ENCODE data around the gene KIAA0513. TPM values are rescaled to one million over a fixed set of nuclear protein-coding genes. Genes with fewer than 3 reads are reported as not detected.

Gene KIAA0513
- total and polyA plus RNA-seq, 2 of the 13 experiments (the other 11 are each of a cell fraction or from before 2014, with no cell fraction given) = 1.8 TPM

DNA sequence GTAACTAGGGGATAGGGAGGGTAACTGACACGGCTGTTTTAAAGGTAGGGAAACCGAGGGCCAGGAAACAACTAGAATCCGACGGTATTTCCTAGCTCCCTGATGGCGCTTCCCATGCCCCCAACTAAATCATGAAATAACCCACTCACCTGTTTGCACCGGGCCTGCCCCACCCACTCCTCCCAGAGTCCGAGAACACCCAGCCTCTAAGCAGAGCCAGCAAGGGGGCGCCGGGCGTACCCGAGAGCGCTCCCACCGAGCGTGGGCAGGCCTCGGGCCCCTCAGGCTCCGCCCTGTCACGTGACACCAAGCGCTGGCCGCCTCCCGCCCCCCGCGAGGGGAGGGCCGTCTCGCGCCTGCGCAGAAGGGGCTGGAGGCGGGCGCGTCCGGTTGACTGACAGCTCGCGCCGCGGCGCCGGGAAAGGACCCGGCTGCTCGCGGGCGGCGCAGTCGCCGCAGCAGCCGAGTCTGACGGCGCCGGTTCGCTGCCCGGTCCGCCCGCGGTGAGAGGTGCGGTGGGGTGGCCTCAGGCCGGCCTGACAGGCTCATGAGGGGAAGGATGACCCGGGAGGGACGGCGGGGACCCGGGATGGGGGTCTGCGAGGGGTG lies at the start of gene KIAA0513 (continued):
- TF ChIP-seq JARID2 (CRISPR knock-in tag; IDR thresholded peaks at IDR 0.05; ENCODE audit: insufficient replicate concordance) (no peak), ZNF547 (CRISPR knock-in tag; IDR thresholded peaks at IDR 0.05) (peak; percentile 72), ZNF670 (CRISPR knock-in tag; IDR thresholded peaks at IDR 0.05; ENCODE audit: borderline replicate concordance) (peak; percentile 24; the same call in 1 of the 2 replicates), ZBTB1 (CRISPR knock-in tag; IDR thresholded peaks at IDR 0.05; ENCODE audit: borderline replicate concordance) (no peak), HMG20A (CRISPR knock-in tag; IDR thresholded peaks at IDR 0.05; ENCODE audit: borderline replicate concordance) (no peak), ZNF558 (CRISPR knock-in tag; IDR thresholded peaks at IDR 0.05; ENCODE audit: borderline replicate concordance) (peak; percentile 38; the same call in 1 of the 2 replicates), GTF3A (CRISPR knock-in tag; conservative IDR thresholded peaks at IDR 0.05) (no peak), U2AF1 (optimal IDR thresholded peaks at IDR 0.05; ENCODE audit: low read depth, low read length) (no peak), ZKSCAN8 (CRISPR knock-in tag; IDR thresholded peaks at IDR 0.05; ENCODE audit: borderline replicate concordance) (peak; percentile 61; the same call in 1 of the 2 replicates), KDM2A (CRISPR knock-in tag; IDR thresholded peaks at IDR 0.05; ENCODE audit: borderline replicate concordance, low read depth) (peak; percentile 78), SNRNP70 (IDR thresholded peaks at IDR 0.05; ENCODE audit: low read depth, low read length) (no peak), MAFG (CRISPR knock-in tag; IDR thresholded peaks at IDR 0.05) (no peak), ZFP36 (IDR thresholded peaks at IDR 0.05; ENCODE audit: borderline replicate concordance, low read depth, low read length, partially characterized antibody) (no peak), NFE2L1 (CRISPR knock-in tag; IDR thresholded peaks at IDR 0.05; ENCODE audit: borderline replicate concordance) (no peak), KLF9 (CRISPR knock-in tag; IDR thresholded peaks at IDR 0.05; ENCODE audit: low read depth) (no peak; the same call in 1 of the 2 replicates), MEIS2 (CRISPR knock-in tag; IDR thresholded peaks at IDR 0.05) (peak; percentile 82; the same call in 1 of the 2 replicates), MTF2 (CRISPR knock-in tag; IDR thresholded peaks at IDR 0.05; ENCODE audit: borderline replicate concordance) (no peak; the same call in 1 of the 2 replicates), ZNF572 (CRISPR knock-in tag; IDR thresholded peaks at IDR 0.05) (peak; percentile 77; the same call in 1 of the 2 replicates), GLI4 (CRISPR knock-in tag; IDR thresholded peaks at IDR 0.05; ENCODE audit: borderline replicate concordance) (peak; percentile 71; the same call in 1 of the 2 replicates), RARG (CRISPR knock-in tag; IDR thresholded peaks at IDR 0.05; ENCODE audit: low read depth) (no peak), EEA1 (CRISPR knock-in tag; IDR thresholded peaks at IDR 0.05; ENCODE audit: borderline replicate concordance) (no peak), ZSCAN20 (CRISPR knock-in tag; IDR thresholded peaks at IDR 0.05; ENCODE audit: borderline replicate concordance) (no peak), STAT6 (CRISPR knock-in tag; IDR thresholded peaks at IDR 0.05; ENCODE audit: borderline replicate concordance) (no peak), SRF (IDR thresholded peaks at IDR 0.05; ENCODE audit: low read depth, low read length) (no peak), ZBTB7B (CRISPR knock-in tag; IDR thresholded peaks at IDR 0.05) (peak; percentile 78)
- TF ChIP-seq, protein P1, sequence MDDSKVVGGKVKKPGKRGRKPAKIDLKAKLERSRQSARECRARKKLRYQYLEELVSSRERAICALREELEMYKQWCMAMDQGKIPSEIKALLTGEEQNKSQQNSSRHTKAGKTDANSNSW (CRISPR knock-in tag; IDR thresholded peaks at IDR 0.05; ENCODE audit: borderline replicate concordance) = no peak
- TF ChIP-seq, protein P2, sequence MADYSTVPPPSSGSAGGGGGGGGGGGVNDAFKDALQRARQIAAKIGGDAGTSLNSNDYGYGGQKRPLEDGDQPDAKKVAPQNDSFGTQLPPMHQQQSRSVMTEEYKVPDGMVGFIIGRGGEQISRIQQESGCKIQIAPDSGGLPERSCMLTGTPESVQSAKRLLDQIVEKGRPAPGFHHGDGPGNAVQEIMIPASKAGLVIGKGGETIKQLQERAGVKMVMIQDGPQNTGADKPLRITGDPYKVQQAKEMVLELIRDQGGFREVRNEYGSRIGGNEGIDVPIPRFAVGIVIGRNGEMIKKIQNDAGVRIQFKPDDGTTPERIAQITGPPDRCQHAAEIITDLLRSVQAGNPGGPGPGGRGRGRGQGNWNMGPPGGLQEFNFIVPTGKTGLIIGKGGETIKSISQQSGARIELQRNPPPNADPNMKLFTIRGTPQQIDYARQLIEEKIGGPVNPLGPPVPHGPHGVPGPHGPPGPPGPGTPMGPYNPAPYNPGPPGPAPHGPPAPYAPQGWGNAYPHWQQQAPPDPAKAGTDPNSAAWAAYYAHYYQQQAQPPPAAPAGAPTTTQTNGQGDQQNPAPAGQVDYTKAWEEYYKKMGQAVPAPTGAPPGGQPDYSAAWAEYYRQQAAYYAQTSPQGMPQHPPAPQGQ (CRISPR knock-in tag; IDR thresholded peaks at IDR 0.05; ENCODE audit: borderline replicate concordance) = no peak

Measured in HepG2 (cell line).